ENCODE results near the gene AGAP1.

Gene AGAP1

GRCh38 chr2:236049981-236050380 is 556.1 kb downstream of the AGAP1 start:
- no peak for TF ChIP-seq CTCF (conservative IDR thresholded peaks at IDR 0.05)
- H3K27ac ChIP-seq: no peak overlapping the region

- TF ChIP-seq CTCF (conservative IDR thresholded peaks at IDR 0.05): no peak
- H3K27ac ChIP-seq: no peak overlapping the region
These were observed 557.5 kb downstream of the AGAP1 start for GRCh38 chr2:236051351-236051750.

- H3K27ac ChIP-seq: no peak overlapping the region
- TF ChIP-seq CTCF (conservative IDR thresholded peaks at IDR 0.05): no peak
These were observed 558.0 kb downstream of the AGAP1 start for GRCh38 chr2:236051806-236052205.

- H3K27ac ChIP-seq: no peak overlapping the region
- no peak for TF ChIP-seq CTCF (conservative IDR thresholded peaks at IDR 0.05)
These were observed 558.4 kb downstream of the AGAP1 start for GRCh38 chr2:236052206-236052605.

- no peak for TF ChIP-seq CTCF (conservative IDR thresholded peaks at IDR 0.05)
- no peak overlapping the region for H3K27ac ChIP-seq
These were observed 559.3 kb downstream of the AGAP1 start for GRCh38 chr2:236052926-236053821.

- no peak overlapping the region for H3K27ac ChIP-seq
- no peak for TF ChIP-seq CTCF (conservative IDR thresholded peaks at IDR 0.05)
These were observed 560.3 kb downstream of the AGAP1 start for GRCh38 chr2:236054125-236054524.

- peak overlapping the region; percentile 34; the same call in 1 of the 2 replicates for H3K27ac ChIP-seq
- no peak for TF ChIP-seq CTCF (conservative IDR thresholded peaks at IDR 0.05)
These were observed 560.9 kb downstream of the AGAP1 start for GRCh38 chr2:236054621-236055305.

Measured in VCaP (cell line).